GM12865 (cell line): ENCODE data around the gene DOHH.

Experiments
- DNase-seq: peaks from one replicate; pipeline ENCODE4 v3.0.0; 2010; ENCODE audit warnings: low read depth
- H3K4me3 ChIP-seq: 2 replicates; pipeline ENCODE4 v1.5.1; 2011; ENCODE audit warnings: mild to moderate bottlenecking, low read depth, low read length, control low read depth
- TF ChIP-seq, protein P1 (sequence below): IDR thresholded peaks from 2 replicates; pipeline ENCODE4 v1.5.1; 2011; ENCODE audit warnings: low read length, control low read depth, low read depth, inconsistent platforms; ENCODE audit not compliant: insufficient read depth; ENCODE audit errors: missing control alignments

Gene DOHH

DNA sequence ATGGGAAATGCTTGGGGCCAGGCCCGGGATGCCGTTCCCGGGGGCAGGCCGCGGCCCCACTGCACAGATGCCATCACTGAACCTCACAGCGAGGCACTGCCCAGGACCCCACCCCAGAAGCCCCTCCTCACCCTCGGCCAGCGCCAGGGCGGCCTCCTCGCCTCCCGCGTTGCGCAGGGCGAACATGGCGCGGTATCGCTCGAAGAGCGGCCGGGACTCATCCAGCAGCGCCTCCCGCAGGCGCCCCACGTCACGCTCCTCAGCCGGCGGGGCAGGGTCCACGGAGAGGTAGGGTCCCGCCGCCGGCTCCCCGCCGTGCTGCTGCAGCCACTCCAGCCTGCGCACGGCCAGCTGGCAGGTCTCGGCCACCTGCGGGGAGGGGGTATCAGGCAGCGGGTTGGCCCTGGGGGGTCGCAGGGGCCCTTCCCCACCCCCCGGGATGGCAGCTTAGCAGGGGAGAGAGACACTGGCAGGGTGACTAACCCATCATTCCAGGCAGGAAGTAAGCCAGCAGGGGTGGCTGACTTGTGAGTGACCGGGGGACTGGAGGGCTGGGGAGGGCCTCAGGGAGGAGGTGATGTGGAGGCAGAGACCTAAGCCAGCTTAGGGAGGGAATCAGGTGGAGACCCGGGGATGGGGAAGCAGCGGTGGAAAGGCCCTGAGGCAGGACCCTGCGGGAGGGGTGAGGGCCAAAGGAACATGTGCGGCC, 8.2 kb downstream of the DOHH start:
- DNase-seq, result no peak
- TF ChIP-seq, protein P1, sequence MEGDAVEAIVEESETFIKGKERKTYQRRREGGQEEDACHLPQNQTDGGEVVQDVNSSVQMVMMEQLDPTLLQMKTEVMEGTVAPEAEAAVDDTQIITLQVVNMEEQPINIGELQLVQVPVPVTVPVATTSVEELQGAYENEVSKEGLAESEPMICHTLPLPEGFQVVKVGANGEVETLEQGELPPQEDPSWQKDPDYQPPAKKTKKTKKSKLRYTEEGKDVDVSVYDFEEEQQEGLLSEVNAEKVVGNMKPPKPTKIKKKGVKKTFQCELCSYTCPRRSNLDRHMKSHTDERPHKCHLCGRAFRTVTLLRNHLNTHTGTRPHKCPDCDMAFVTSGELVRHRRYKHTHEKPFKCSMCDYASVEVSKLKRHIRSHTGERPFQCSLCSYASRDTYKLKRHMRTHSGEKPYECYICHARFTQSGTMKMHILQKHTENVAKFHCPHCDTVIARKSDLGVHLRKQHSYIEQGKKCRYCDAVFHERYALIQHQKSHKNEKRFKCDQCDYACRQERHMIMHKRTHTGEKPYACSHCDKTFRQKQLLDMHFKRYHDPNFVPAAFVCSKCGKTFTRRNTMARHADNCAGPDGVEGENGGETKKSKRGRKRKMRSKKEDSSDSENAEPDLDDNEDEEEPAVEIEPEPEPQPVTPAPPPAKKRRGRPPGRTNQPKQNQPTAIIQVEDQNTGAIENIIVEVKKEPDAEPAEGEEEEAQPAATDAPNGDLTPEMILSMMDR, result no peak
- no peak overlapping the region for H3K4me3 ChIP-seq

DNA sequence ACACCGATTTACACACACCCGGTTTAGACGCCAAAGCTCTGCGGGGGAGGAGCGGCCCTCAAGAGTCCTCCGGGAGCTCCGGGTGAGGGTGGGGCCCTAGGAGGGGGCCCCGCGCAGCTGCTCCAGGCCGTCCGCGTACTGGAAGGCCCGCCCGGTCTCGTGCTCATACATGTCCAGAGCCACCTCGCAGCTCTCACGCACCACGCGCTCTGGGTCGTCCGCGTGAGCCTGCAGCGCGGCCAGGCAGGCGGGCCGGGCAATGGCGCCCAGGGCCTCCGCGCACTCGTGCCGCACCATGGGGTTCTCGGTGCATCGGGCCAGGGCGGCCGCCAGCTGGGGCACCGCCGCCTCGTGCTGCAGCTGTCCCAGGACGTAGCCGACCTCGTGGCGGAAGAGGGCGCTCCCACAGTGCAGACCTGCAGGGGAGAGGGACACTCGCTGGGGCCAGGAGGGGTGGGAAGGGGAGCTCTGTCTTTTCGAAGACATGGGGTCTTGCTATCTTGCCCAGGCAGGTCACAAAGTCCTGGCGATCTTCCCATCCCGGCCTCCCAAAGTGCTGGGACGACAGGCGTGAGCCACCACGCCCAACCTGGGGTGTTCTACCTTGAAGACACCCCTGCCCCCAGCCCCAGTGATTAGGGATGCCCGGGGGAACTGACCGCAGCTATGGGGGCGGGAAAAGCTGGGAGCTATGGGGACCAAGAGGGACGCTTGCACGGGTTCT, 8.9 kb downstream of the DOHH start:
- H3K4me3 ChIP-seq, result no peak overlapping the region
- no peak for DNase-seq
- TF ChIP-seq, protein P1, result no peak

DNA sequence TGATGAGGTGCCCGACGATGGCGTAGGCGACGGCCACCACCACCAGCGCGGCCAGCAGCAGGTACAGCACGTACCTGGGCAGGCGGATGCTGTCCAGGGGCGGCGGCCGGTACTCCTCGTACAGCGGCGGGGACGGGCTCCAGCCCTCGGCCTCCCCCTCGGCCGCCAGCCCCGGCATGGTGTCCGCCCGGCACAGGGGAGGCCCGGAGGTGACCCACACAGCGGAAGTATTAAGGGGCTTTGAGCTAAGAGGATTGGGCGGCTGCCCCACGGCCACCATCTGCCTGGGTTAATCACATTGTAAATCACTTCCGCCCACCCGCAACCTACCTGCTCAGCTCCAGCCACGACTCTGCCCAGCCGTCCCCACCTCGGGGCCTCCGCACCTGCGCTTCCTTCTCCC, 17.2 kb downstream of the DOHH start, which contains the start of gene SMIM44:
TSS of gene SMIM44 (minus strand) at position 216 of the 403 bp plus-strand sequence. CDS start at position 178, 38 bp downstream.
- DNase-seq, result no peak
- TF ChIP-seq, protein P1, result no peak
- no peak within 1 kb of the TSS for H3K4me3 ChIP-seq

DNA sequence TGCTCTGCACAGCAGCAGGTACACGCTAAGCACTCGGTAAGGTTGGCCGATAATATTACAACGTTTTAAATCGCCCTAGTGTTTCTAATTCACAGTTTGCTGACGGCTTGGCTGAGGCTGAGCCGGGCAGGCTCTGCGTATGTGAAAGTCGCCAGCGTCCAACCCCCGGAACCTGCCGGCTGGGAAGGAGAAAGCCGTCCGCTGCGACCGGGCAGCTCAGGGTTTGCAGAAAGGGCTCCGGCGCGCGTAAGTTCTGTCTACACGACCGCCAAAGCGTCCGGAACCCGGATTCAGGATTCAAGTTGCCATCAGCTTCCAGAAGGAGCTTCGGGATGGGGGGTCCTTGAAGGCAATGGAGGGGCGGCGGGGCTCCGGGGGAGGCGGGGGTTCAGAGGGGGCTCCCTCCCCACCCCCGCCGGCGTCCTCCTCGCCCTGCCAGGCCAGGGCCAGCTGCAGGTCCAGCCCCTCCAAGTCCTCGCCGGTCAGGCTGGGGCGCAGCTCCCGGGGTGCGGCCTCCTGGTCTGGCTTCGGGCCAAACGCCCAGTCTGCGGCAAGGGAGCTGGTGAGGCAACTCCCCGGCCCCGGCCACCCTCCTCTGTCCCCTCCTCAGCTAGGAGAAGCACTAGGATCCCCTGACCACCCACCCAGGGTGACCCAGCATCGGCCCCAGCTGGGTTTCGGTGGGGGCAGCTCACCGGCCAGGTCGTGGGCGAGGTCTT, 17.8 kb downstream of the DOHH start:
- TF ChIP-seq, protein P1, result no peak
- no peak for DNase-seq
- H3K4me3 ChIP-seq, result no peak overlapping the region

DNA sequence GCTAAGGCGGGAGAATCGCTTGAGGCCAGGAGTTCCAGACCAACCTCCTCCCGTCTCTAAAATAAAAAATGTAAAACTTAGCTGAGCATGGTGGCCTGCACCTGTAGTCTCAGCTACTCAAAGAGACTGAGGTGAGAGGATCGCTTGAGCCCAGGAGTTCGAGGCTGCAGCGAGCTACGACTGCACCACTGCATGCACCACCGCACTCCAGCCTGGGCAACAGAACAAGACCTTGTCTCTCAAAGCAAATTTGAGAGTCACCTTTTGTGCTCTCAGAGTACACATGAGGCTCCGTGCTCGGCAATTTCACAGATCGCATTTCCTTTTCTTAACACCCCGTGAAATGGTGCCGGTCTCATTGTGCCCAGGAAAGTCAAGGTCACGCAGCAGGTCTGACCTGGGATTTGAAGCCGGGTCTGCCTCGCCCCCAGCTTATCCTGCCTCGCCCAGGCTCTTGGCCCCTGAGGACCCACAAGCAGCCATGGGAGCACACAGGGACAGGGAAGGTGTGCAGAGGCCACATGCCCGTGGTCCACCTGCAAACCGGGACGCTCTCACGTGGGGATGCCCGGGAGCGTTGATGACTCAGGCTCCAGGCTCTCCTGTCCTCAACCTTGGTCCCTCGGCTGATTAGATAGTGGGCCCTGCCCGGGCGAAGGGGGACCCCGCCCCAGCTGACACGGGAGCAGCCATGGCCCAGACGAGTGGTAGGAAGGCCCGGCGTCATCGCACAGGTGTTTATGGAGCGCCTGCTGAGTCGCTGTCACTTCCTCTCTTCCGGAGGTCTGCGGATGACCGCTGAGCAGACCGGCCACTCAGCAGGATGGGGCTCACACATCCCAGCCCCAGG, 19.0 kb downstream of the DOHH start:
- H3K4me3 ChIP-seq, result no peak overlapping the region
- no peak for DNase-seq
- TF ChIP-seq, protein P1, result no peak

DNA sequence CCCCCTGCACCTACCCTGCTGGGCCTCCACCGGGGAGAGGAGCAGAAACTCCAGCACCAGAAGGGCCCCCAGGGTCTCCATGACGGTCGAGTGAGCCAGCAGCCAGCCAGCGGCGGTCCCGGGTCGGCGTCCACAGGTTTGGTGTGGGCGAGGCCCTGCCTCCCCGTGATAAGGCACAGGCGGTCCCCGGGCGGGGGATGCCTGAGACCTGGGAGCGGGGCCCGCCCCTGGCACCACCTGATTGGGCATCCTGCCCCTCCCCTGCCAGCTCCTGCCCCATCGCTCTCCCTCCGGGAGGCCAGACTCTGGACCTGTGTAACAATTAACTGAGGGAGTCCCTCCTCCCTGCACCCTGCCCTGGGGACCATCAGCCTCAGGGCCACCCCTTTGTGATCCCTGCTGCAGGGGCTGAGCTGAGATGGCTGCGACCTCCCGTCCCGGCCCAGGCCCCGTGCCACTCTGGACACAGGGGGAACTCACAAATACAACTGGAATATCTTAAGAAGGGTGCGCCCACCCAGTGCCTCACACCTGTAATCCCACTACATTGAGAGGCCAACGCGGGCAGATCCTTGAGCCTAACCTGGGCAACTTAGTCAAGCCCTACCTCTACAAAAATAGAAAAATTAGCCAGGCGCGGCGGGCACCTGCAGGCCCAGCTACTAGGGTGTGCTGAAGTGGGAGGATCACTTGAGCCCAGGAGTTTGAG, 19.9 kb downstream of the DOHH start, which contains the start of gene SMIM24:
TSS of gene SMIM24 (minus strand) at position 143 of the 709 bp plus-strand sequence. CDS start at position 81, 62 bp downstream.
- TF ChIP-seq, protein P1, result no peak
- no peak for DNase-seq
- no peak within 1 kb of the TSS for H3K4me3 ChIP-seq
